H1 (cell line): ENCODE data around the gene NFYB. TPM values are rescaled to one million over a fixed set of nuclear protein-coding genes. Genes with fewer than 3 reads are reported as not detected.

ENCODE experiments used
- CTCF ChIA-PET: fragments of 300-600 bp; sonication (Branson Sonifier 250); formaldehyde crosslinking; loops from one replicate; lab custom pipeline; 2021; ENCODE audit not compliant: partially characterized antibody; lab: Charles Lee
- POLR2A ChIA-PET: fragments of 300-600 bp; sonication (Branson Sonifier 250); formaldehyde crosslinking; loops from one replicate; lab custom pipeline; 2021; ENCODE audit warnings: inconsistent platforms; ENCODE audit not compliant: partially characterized antibody; lab: Charles Lee
- DNase-seq, 2 experiments: peaks; one replicate each; pipeline versions ENCODE4 v3.0.0 to v3.0.0-alpha.2; 2010 to 2022; ENCODE audit warnings: low spot score in 2 of 2, low read depth in 1 of 2, mixed read lengths in 1 of 2
- FAIRE-seq: peaks from 2 replicates; lab custom pipeline; 2011; peaks lifted over from hg19 to GRCh38; lab: Jason Lieb, UNC
- H2AFZ ChIP-seq: 2 replicates; pipeline ENCODE4 v1.8.1; 2012; ENCODE audit warnings: low read length, inconsistent platforms
- H2AK5ac ChIP-seq: 2 replicates; pipeline ENCODE4 v1.6.1; 2013; ENCODE audit warnings: low read depth, low read length
- H2BK120ac ChIP-seq: replicated peaks from 2 replicates; pipeline ENCODE3; 2013; ENCODE audit warnings: low read depth, low read length, inconsistent platforms
- H2BK12ac ChIP-seq: 2 replicates; pipeline ENCODE4 v1.6.1; 2013; ENCODE audit warnings: low read depth, low read length
- H2BK15ac ChIP-seq: 2 replicates; pipeline ENCODE4 v1.6.1; 2013; ENCODE audit warnings: low read length
- H2BK20ac ChIP-seq: 2 replicates; pipeline ENCODE4 v1.6.1; 2013; ENCODE audit warnings: low read length
- H2BK5ac ChIP-seq: 2 replicates; pipeline ENCODE4 v1.6.1; 2013; ENCODE audit warnings: low read depth, low read length
- H3K14ac ChIP-seq: 2 replicates; pipeline ENCODE4 v1.6.1; 2013; ENCODE audit warnings: inconsistent platforms; ENCODE audit not compliant: insufficient read length
- H3K18ac ChIP-seq: 2 replicates; pipeline ENCODE4 v1.6.1; 2013; ENCODE audit warnings: low read length; ENCODE audit errors: extremely low read depth
- H3K23ac ChIP-seq: 2 replicates; pipeline ENCODE4 v1.6.1; 2013; ENCODE audit warnings: inconsistent platforms; ENCODE audit not compliant: insufficient read length
- H3K23me2 ChIP-seq: 2 replicates; pipeline ENCODE4 v1.6.1; 2013; ENCODE audit warnings: low read depth, low read length
- H3K27ac ChIP-seq: 2 replicates; pipeline ENCODE4 v1.6.1; 2011; ENCODE audit warnings: low read depth, low read length, inconsistent platforms
- H3K27me3 ChIP-seq, 4 experiments: replicated peaks in 1 of 4; 1 replicate in 1 of 4; 2 replicates in 3 of 4; pipeline versions ENCODE4 v1.6.1 to v1.8.1; 2011 to 2013; ENCODE audit warnings: low read length in 3 of 4, mild to moderate bottlenecking in 3 of 4, inconsistent platforms in 2 of 4, mixed read lengths in 2 of 4, moderate library complexity in 1 of 4; ENCODE audit not compliant: control insufficient read depth in 3 of 4, insufficient read depth in 3 of 4; ENCODE audit errors: extremely low read depth in 1 of 4
- H3K36me3 ChIP-seq, 4 experiments: 2 replicates each; pipeline versions ENCODE4 v1.6.1 to v1.8.1; 2011 to 2013; ENCODE audit warnings: mild to moderate bottlenecking in 4 of 4, low read length in 3 of 4, moderate library complexity in 2 of 4, control low read depth in 1 of 4, inconsistent platforms in 1 of 4; ENCODE audit not compliant: insufficient read depth in 4 of 4, control insufficient read depth in 2 of 4
- H3K4ac ChIP-seq: replicated peaks from 2 replicates; pipeline ENCODE3; 2013; ENCODE audit warnings: low read length, low read depth, mixed read lengths, inconsistent platforms; ENCODE audit not compliant: insufficient read length
- H3K4me1 ChIP-seq, 4 experiments: replicated peaks in 1 of 4; 1 replicate in 1 of 4; 2 replicates in 3 of 4; pipeline versions ENCODE4 v1.6.1 to v1.8.1; 2011 to 2013; ENCODE audit warnings: low read length in 3 of 4, inconsistent platforms in 2 of 4, mixed read lengths in 1 of 4; ENCODE audit not compliant: insufficient read depth in 4 of 4, control insufficient read depth in 3 of 4
- H3K4me2 ChIP-seq, 2 experiments: 2 replicates each; pipeline versions ENCODE4 v1.6.1 to v1.8.1; 2011 to 2013; ENCODE audit warnings: low read depth in 2 of 2, low read length in 2 of 2, control low read depth in 1 of 2, inconsistent platforms in 1 of 2, mild to moderate bottlenecking in 1 of 2; ENCODE audit not compliant: insufficient read depth in 1 of 2
- H3K4me3 ChIP-seq, 4 experiments: fragments of 200-600, 300-600 bp in 1 of 4; sonication (generic), shearing (Covaris generic), sonication (Bioruptor Twin) in 1 of 4; 2 replicates each; pipeline versions ENCODE4 v1.5.1 to v1.8.1; 2011 to 2016; ENCODE audit warnings: low read length in 4 of 4, low read depth in 3 of 4, control low read depth in 2 of 4, inconsistent platforms in 2 of 4, mild to moderate bottlenecking in 2 of 4, mixed read lengths in 1 of 4, moderate library complexity in 1 of 4; ENCODE audit not compliant: insufficient read depth in 2 of 4; ENCODE audit errors: extremely low read depth in 1 of 4
- H3K56ac ChIP-seq: replicated peaks from 2 replicates; pipeline ENCODE3; 2013; ENCODE audit warnings: low read depth, mild to moderate bottlenecking, mixed read lengths, low read length, inconsistent platforms; ENCODE audit not compliant: insufficient read length
- H3K79me1 ChIP-seq: 2 replicates; pipeline ENCODE4 v1.6.1; 2013; ENCODE audit warnings: low read depth, low read length, control low read depth
- H3K79me2 ChIP-seq, 2 experiments: 2 replicates each; pipeline versions ENCODE4 v1.6.1 to v1.8.1; 2012 to 2013; ENCODE audit warnings: low read length in 2 of 2, mild to moderate bottlenecking in 2 of 2, inconsistent platforms in 1 of 2; ENCODE audit not compliant: insufficient read depth in 2 of 2, control insufficient read depth in 1 of 2
- H3K9ac ChIP-seq, 4 experiments: replicated peaks in 1 of 4; 1 replicate in 1 of 4; 2 replicates in 3 of 4; pipeline versions ENCODE4 v1.6.1 to v1.8.1; 2011 to 2013; ENCODE audit warnings: low read depth in 3 of 4, low read length in 3 of 4, control low read depth in 2 of 4, mild to moderate bottlenecking in 2 of 4, moderate library complexity in 2 of 4, inconsistent platforms in 1 of 4; ENCODE audit errors: extremely low read depth in 1 of 4
- H3K9me3 ChIP-seq, 2 experiments: 2 replicates each; pipeline versions ENCODE4 v1.6.1 to v1.8.1; 2012 to 2013; ENCODE audit warnings: mild to moderate bottlenecking in 2 of 2, moderate library complexity in 2 of 2, control low read depth in 1 of 2, inconsistent platforms in 1 of 2, low read depth in 1 of 2, low read length in 1 of 2, mixed read lengths in 1 of 2; ENCODE audit not compliant: insufficient read depth in 2 of 2
- H4K20me1 ChIP-seq, 2 experiments: replicated peaks in 1 of 2; 2 replicates each; pipeline versions ENCODE3 to v1.8.1; 2011 to 2013; ENCODE audit warnings: inconsistent platforms in 2 of 2, low read length in 2 of 2, mild to moderate bottlenecking in 1 of 2; ENCODE audit not compliant: insufficient read depth in 2 of 2, control insufficient read depth in 1 of 2
- H4K5ac ChIP-seq: 2 replicates; pipeline ENCODE4 v1.6.1; 2013; ENCODE audit warnings: low read length, low read depth, mixed read lengths, inconsistent platforms; ENCODE audit not compliant: insufficient read length
- H4K8ac ChIP-seq: 2 replicates; pipeline ENCODE4 v1.8.0; 2013; ENCODE audit warnings: mild to moderate bottlenecking, moderate library complexity, low read length, inconsistent platforms; ENCODE audit not compliant: insufficient read depth; ENCODE audit errors: extremely low read depth
- H4K91ac ChIP-seq: replicated peaks from 2 replicates; pipeline ENCODE3; 2013; ENCODE audit warnings: low read length, mixed read lengths, inconsistent platforms; ENCODE audit not compliant: insufficient read length
- ASH2L ChIP-seq: fragments of 200-600, 300-600 bp; sonication (generic); IDR thresholded peaks from one replicate; pipeline ENCODE4 v1.7.1; 2017; ENCODE audit warnings: low read length
- BCL11A ChIP-seq, 2 experiments: IDR thresholded peaks; one replicate each; pipeline ENCODE4 v1.6.1; 2011; ENCODE audit warnings: low read depth in 2 of 2, low read length in 2 of 2, mild to moderate bottlenecking in 2 of 2
- CHD1 ChIP-seq: IDR thresholded peaks from 2 replicates; pipeline ENCODE4 v1.6.1; 2012; ENCODE audit warnings: low read depth, low read length, improper control_type of control experiment
- FOSL1 ChIP-seq: IDR thresholded peaks from 2 replicates; pipeline ENCODE4 v1.6.1; 2011; ENCODE audit warnings: mild to moderate bottlenecking, low read depth, low read length, moderate library complexity; ENCODE audit not compliant: insufficient read depth
- JUN ChIP-seq: IDR thresholded peaks from 2 replicates; pipeline ENCODE4 v1.6.1; 2011; ENCODE audit warnings: low read depth, mild to moderate bottlenecking, improper control_type of control experiment, low read length
- KDM4A ChIP-seq: IDR thresholded peaks from one replicate; pipeline ENCODE4 v1.7.1; 2012; ENCODE audit warnings: low read depth, mild to moderate bottlenecking, moderate library complexity, low read length, inconsistent platforms; ENCODE audit not compliant: severe bottlenecking
- SP2 ChIP-seq: IDR thresholded peaks from 2 replicates; pipeline ENCODE4 v1.6.1; 2012; ENCODE audit warnings: mild to moderate bottlenecking, low read length, inconsistent platforms
- TBP ChIP-seq: IDR thresholded peaks from 2 replicates; pipeline ENCODE4 v1.6.1; 2011; ENCODE audit warnings: low read depth, low read length, improper control_type of control experiment
- WGBS, 2 experiments: shearing (Covaris generic) in 1 of 2; methylation state at CpG; one replicate each; pipeline versions ENCODE4 v1.1.6 to v1.1.7; 2013 to 2015; ENCODE audit warnings: low lambda C conversion rate in 2 of 2, mixed read lengths in 2 of 2, inconsistent platforms in 1 of 2, low coverage in 1 of 2, missing lambda C conversion rate in 1 of 2; ENCODE audit not compliant: insufficient replicate concordance in 2 of 2, insufficient coverage in 1 of 2, insufficient read length in 1 of 2; ENCODE audit errors: extremely low coverage in 1 of 2, missing lambda C conversion rate in 1 of 2; 5-methylcytosine and 5-hydroxymethylcytosine counted together
- polyA plus RNA-seq, 7 experiments: library from polyadenylated mRNA; depleted of rRNA in 3 of 7; stranded (reverse) in 5 of 7; unstranded in 2 of 7; fragments of >200 nt in 5 of 7; fragments of 200-250 nt in 2 of 7; gene quantifications; 1 replicate in 5 of 7; 2 replicates in 1 of 7; 4 replicates in 1 of 7; pipeline versions ENCODE4 v1.2.1 to v1.2.3, GENCODE V29; 2011 to 2013; ENCODE audit warnings: missing spikeins in 2 of 7, mixed read lengths in 2 of 7
- total RNA-seq: library from RNA; stranded (reverse); fragmentation: NEBNext Ultra II Directional; extraction: Animal tissue kit (Norgen Biotek cat#: 25700); gene quantifications from 2 replicates; pipeline ENCODE4 v1.2.1, GENCODE V29; 2021
- TF ChIP-seq, protein P1 (sequence below): IDR thresholded peaks from 2 replicates; pipeline ENCODE4 v1.6.1; 2011; ENCODE audit warnings: low read depth, mild to moderate bottlenecking, low read length; ENCODE audit not compliant: insufficient read depth

Gene NFYB
- total and polyA plus RNA-seq, 2 of the 8 experiments (the other 6 are each of a cell fraction or from before 2014, with no cell fraction given) = 29.1 to 43.5 TPM

- Histone ChIP-seq H3K56ac (no peak overlapping the region), H3K9ac (no peak overlapping the region), H3K14ac (no peak overlapping the region), H3K4ac (no peak overlapping the region), H2AK5ac (no peak overlapping the region), H2BK5ac (no peak overlapping the region), H3K18ac (no peak overlapping the region), H3K4me3 (no peak overlapping the region), H4K8ac (no peak overlapping the region), H3K79me2 (no peaks in the 10 kb centered on the region), H2BK12ac (no peak overlapping the region), H2AFZ (peak overlapping the region; percentile 26; the same call in 1 of the 2 replicates), H3K27ac (no peak overlapping the region), H3K4me2 (no peak overlapping the region), H4K5ac (no peak overlapping the region), H4K20me1 (no peaks in the 10 kb centered on the region), H2BK20ac (no peak overlapping the region), H3K23me2 (no peaks in the 10 kb centered on the region), H3K79me1 (no peaks in the 10 kb centered on the region), H2BK15ac (peak overlapping the region; percentile 19; the same call in 1 of the 2 replicates), H3K23ac (no peak overlapping the region), H3K9me3 (no peaks in the 10 kb centered on the region), H2BK120ac (no peak overlapping the region), H3K27me3 (peaks cover 0 to 1% (median 0%) of the 10 kb centered on the region in 4 experiments; a peak in 1 of 7 replicates), H3K4me1 (no peaks in the 10 kb centered on the region), H3K36me3 (no peaks in the 10 kb centered on the region), H4K91ac (no peak overlapping the region)
- POLR2A ChIA-PET = no interaction called here
- 85% methylated on average over 4 of the region's 4 CpGs; no CpG with 5 or more reads in 1 of the 2 experiments for WGBS, 2 experiments
- DNase-seq (no peak), FAIRE-seq (no peak)
- CTCF ChIA-PET = interaction anchor here (1.4 to 3.2 kb wide), 3 partner anchors 9 to 35 kb away, joined by 5 to 15 read pairs (median 6); no protein-coding TSS in a partner anchor
- TF ChIP-seq KDM4A (no peak), SP2 (no peak), CHD1 (no peak), TBP (no peak), ASH2L (no peak), FOSL1 (no peak), BCL11A (IDR thresholded peaks at IDR 0.05; ENCODE audit: low read depth in 2 of 2, low read length in 2 of 2) (no peak), JUN (no peak)
- TF ChIP-seq, protein P1, sequence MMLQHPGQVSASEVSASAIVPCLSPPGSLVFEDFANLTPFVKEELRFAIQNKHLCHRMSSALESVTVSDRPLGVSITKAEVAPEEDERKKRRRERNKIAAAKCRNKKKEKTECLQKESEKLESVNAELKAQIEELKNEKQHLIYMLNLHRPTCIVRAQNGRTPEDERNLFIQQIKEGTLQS = no peak
Observed at GRCh38 chr12:104091136-104091535, 46.9 kb downstream of the NFYB start.
